Testis (tissue), 2 donors: ENCODE data around the gene RTL1.

Source experiments
- POLR2A ChIP-seq: fragments of 450-650 bp; IDR thresholded peaks from one replicate; pipeline ENCODE4 v1.6.1; 2017; ENCODE audit warnings: antibody characterized with exemption, mild to moderate bottlenecking, moderate library complexity
- TF ChIP-seq, protein P1 (sequence below), 3 experiments: fragments of 450-650 bp in 2 of 3; fragments of 200-600 bp in 1 of 3; sonication (generic) in 1 of 3; IDR thresholded peaks; one replicate each; pipeline ENCODE4 v1.5.1; 2016 to 2019; ENCODE audit warnings: antibody characterized with exemption in 3 of 3, mild to moderate bottlenecking in 2 of 3, moderate library complexity in 1 of 3

DNA sequence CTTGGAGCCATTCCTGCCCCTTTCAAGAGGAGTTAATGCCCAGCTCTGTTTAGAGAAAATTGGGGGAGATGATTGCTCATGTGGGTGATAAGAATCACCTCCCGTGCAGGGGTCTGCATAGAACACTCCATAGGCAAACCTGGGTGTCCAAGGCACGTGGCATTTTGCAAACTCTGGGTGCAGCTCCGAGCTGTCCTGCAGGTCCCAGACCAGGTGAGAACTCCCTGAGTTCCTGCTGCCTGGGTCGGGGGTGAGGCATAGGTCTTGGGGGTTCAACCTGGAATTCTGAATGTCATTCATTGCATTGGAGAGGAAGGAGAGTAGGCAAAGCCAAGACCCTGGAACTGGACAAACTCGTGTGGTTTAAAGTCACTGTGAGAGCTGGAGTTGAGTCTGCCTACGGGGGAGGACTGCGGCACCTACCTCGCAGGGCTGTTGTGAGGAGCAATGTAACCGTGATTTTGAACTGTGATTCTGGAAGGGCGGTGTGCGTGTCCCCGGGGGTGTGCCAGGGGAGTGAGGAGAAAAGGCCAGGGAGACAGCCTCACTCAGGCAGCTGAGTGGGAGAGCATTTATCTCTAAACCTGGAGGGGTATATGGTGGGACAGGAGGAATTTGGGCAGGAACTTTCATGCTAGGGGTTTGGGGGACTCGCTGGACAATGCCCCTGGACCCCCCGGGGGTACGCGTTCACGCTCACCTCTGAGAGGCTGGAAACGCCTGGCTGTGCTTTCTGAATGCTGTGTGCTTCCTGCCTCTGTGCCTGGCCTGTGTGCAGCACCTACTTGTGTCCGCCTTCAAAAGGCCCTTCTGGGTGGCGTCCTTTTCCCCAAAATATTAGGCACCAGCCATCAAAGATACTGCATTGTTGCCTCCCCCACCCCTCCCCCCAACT is 47.2 kb downstream of the RTL1 start:
- TF ChIP-seq, protein P1, sequence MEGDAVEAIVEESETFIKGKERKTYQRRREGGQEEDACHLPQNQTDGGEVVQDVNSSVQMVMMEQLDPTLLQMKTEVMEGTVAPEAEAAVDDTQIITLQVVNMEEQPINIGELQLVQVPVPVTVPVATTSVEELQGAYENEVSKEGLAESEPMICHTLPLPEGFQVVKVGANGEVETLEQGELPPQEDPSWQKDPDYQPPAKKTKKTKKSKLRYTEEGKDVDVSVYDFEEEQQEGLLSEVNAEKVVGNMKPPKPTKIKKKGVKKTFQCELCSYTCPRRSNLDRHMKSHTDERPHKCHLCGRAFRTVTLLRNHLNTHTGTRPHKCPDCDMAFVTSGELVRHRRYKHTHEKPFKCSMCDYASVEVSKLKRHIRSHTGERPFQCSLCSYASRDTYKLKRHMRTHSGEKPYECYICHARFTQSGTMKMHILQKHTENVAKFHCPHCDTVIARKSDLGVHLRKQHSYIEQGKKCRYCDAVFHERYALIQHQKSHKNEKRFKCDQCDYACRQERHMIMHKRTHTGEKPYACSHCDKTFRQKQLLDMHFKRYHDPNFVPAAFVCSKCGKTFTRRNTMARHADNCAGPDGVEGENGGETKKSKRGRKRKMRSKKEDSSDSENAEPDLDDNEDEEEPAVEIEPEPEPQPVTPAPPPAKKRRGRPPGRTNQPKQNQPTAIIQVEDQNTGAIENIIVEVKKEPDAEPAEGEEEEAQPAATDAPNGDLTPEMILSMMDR (IDR thresholded peaks at IDR 0.05): no peak
- TF ChIP-seq POLR2A: no peak
